ENCODE results near the gene TANGO2.

Gene TANGO2

DNA sequence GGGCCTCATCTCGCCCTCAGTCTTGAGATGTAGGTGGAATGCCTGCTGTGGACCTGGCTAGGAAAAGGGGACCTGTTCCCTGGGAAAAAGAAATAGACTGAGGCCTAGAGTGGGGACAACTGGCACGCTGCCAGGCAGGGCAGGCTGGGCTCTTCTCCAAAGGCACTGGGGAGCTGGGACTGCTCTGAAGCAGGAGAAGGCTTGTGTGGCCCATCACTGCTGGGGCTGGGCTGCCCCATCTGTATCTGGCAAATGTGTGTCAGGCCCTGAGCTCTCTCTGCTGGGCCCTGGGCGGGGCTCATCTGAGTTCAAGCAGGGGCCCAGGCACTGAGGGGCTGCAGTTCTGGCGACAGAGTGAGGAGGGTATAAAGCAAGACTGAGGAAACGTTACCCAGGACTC is 37.2 kb upstream of the TANGO2 start:
- no peak for DNase-seq

DNA sequence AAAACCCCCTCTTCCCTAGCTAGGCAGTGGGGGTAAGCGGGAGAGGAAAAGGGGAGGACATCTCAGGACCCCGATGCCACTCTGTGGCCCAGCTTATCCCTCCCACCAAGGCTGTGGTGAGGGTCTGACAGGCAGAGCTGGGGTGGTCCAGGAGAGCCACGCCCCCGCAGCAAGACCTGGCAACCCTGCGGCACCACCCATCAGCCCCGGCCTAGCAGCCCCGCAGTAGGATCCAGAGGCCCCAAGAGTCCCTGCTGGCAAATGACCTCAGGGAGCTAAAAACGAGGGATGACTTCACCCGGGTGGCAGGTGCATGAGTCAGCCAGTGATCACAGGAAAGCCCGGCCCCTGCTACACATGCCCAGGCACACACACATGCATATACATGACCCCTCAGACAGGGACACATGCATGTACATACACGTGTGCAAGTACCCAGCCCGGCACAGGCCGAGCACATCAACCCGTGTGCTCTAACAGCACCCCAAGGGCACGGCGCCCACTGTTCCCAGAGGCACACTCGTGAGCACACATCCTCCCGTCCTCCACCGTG is 36.6 kb upstream of the TANGO2 start:
- DNase-seq = peak in 1 of 2 experiments; percentile 49

DNA sequence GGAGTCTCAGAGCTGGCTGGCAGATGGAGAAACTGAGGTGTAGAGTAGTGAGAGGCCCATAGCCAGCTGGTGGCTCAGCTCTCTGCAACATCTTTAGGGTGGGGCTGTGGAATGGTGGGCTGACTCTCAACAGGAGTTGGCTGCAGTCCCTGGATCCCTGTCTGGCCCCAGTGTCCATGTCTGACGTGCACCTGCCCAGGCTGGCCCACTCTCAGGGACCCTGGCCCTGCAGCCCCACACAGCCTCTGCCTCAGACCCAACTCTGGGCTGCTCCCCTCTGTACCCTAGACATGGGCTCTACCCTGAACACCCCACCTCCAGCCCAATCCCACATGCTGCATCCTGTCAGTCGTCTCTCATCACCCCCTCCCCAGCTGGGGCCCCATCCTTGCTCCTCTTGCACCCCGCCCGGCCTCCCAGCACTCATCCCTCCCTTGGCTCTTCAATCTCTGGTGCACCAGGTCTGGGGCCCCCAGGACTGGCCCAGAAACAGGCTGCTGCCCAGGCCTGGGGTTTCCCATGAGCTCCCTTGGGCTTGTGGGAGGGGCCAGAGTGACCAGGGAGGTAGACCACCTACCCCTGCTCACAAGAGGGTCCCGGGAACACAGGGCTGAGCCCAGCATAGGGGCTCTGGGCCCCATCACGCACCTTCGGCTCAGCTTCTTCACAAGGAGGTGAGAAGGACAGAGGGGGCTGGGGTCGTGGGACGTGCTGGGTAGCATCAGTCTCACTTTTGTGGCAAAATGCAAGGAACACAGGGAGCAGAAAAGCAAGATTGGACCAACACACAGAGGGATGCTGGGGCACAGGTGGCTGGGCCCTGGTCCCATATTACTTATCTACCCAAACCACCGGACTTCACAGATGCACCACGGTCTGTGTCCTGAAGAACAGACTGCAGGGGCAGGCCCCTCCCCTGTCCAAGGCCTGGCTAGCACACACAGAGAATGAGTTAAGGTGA is 35.8 kb upstream of the TANGO2 start:
- DNase-seq = no peak

DNA sequence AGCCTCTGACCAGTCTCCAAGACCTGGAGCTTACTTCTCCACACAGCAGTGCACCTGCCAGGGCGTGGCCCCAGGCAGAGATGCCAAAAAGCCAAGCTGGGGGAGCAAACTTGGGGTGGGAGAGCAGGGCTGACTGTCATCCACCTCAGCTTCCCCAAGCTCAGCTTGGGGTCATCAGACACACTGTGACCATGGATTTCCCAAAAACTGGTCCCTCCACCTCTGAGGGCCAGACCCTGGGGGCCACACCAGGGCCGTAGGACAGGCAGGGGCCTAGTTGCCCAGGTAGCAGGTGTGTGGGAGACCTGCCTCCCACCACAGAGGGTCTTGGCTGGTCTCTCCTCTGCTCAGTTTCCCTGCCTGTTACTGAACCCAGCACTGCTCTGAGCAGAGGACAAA is 34.9 kb upstream of the TANGO2 start:
- no peak for DNase-seq

DNA sequence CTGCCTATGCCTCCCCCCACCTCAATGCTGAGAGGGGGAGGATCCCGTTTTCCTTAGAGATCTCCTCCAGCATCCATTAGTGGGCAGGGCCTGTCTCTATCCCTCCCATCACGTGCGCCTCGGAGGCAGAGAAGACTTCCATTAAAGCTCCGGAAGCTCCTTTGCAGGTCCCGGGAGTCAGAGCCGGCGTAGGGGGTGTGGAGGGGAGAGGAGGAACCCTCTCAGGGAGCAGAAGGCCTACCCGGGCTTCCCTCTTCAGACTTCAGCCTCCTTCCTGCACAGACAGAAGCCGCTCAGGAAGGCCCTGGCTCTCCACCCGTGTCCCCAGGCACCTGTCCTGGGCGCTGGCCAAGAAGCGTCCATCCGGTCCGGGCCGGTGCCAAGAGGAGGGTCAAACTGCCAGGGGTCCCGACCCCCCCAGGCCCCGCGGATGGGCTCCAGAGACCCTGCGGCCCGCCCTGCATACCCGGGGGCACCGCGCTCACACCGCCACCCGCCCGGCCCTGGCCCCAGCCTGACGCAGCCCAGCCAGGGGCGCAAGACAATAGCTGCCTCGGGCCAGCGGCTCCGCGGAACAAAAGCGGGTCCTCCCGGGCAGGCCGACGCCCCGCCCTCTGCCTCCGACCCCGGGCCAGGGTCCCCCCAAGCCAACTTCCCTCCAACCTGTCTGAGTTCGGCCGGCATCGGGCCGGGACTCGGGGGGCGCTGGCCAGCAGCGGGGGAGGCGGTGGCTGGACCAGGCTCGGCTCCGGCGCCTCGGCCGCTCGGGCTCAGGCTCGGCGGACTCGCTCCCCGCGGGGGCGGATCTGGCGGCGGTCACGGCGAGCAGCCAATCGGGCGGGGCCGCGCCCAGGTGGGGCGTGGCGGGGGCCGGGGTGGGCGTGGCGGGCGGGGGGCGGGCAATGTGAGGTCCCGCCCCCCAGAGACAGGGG is 34.2 kb upstream of the TANGO2 start:
- peak; percentile 63 to 66 for DNase-seq

DNA sequence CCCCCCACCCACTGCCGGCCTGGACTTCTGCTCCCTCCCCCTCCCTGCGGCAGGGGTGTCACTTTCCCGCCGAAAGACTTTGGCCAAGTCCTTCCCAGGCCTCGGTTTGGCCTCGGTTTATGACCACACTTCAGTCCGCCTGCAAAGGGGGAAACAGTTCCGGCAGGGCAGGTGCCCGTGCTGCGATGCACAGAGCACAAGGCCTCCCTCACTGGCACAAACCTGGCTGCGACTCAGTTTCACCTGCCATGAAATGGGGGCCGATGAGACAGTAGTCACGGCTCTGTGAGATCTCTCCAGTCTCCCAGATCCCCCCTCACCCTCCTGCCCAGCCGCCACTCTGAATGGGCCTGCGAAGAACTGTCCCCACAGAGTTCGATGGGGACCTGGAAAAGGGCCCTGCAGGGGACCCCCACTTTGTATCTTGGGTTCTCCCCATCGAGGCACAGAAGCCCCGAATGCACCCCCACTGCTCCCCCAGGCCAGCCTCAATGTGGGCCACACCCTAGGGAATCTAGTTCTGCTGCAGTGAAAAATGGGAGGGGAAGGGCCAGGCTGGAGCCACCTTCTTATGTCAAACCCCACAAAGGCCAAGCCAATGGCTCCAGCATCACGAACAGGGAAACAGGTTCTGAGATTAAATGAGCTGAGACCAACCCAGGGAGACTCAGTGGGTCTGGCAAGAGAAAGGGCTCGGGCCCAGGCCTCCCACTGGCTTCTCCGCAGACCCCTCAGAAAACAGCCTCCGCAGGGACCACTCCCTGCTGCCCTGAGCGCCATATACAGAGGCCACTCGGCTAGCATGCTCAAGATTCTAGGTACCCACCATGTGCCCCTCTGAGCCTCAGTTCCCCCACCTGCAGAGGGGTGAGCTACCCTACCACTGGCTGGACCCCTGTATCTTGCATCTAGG is 33.3 kb upstream of the TANGO2 start:
- DNase-seq = no peak

DNA sequence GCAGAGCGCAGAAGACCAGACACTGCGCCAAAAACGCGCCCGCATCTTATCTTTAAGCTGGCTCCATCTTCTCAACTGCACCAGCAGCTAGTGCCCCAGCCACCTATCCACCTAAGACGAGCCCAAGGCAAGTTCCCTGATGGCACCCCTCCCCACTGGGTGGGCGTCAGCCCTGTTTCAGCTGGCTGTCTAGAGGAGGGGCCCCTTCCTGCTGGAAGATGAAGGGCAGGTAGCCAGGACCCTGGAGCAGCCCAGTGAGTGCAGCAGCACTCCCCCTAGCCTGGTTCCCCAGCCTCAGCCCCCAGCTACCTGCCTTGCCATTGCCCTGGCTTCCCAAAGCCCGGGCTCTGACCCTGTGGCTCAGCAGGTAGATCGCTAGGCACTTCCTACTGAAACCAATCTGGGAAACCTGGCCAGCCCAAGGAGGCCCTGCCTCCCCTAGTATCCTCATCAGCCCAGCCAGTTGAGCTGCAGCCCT is 32.5 kb upstream of the TANGO2 start:
- DNase-seq = no peak

DNA sequence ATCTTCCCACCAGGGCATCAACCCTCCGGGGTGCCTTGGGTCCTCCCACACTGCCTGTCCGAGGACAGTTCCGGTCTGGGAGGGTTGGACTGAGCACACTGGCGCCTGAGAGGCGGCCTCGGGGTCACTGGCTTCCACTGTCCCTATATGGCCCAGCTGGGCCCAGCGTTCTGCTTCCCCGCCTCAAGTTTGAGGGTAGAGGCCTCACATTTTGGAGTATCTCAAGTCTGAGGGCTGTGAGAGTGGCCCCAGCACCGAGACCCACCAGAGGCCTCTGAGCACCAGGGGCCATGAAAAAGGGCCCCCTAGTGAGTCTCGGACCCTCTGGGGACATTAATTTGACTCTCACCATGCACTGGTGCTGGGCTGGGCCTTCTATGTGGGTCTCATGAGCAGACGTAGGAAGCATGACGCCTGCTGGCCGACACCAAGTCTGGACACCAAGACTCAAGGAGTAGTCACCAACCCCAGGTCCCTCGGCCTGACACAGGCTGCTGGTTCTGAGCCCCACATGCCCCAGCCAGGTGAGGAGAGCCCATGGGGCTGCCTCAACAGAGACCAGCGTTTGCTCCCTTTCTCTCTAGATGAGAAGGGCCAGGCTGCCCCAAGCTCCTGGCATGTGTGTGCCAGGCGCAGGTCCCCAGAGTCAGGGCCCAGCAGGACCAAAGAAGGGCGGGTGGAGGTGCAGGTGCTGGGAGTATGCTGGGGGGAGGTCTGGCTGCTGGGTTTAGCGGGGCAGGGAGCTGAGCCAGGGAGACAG is 31.8 kb upstream of the TANGO2 start:
- no peak for DNase-seq

DNA sequence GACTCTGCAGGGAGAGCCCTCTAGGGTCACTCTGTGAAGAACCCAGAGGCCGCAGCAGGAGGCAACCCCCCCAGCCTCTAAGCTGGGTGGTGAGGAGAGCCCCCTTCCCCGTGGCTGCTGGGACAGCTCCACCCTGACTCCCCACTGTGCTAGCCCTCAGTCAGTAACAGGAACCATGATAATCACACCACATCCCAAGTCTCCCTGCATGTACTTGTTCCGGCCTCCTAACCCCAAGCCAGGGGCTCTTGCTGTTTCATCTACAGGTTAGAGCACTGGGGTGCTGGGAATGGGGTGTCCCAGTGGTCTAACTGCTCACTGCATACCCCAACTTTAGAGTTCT is 31.2 kb upstream of the TANGO2 start:
- no peak for DNase-seq

DNA sequence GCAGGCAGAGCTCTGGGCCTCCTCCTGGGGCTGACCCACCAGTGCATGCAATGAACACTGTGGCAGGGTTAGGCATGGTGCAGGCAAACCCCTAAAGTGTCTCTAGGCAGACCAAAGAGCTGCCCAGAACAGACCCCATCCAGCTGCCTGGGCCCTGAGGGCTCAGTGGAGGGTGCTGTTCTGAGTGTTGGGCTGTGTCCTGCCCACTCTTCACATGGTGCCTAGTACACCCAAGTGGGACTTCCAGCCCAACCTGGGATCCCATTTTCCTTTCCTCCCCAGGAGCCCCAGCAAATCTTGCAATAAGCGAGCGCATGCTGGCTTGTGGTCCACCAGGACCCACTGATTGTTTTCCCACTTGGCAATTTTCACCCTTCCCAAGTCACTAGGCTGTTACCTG is 30.7 kb upstream of the TANGO2 start:
- no peak for DNase-seq

DNA sequence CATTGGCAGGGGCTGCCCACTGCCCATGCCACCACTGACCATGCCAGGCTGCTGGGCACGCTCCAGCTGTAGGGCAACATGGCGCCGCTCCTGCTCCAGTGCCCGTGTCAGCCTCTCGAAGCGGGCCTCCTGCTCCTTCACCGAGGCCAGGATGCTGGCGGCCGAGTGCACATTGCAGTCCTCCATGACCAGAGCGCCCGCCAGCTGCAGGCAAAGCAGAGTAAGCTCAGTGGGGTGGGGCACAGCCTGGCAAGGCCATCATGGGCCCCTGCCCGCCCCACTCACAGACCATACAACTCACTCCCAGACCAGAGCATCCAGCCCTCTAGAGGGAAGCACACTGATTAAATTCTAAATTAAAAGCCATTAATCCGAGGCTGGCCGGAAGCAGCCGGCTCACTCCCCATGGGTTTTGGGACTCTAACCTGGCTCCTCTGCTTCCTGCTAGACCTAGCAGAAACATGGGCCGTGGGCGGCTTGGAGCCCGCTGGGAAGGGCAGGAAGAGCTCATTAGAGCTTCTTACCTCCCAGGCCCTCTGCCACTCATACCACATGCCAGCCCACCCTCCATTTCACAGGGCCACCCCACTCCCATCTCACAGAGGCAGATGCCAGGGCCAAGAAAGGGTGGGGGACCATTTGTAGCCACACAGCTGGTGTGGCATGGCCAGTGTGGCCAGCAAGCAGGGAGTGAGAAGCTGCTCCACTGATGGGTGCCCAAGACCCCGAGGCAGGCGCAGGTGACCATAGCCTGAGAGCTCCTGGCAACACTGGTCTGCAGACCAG is 30.1 kb upstream of the TANGO2 start:
- no peak for DNase-seq

DNA sequence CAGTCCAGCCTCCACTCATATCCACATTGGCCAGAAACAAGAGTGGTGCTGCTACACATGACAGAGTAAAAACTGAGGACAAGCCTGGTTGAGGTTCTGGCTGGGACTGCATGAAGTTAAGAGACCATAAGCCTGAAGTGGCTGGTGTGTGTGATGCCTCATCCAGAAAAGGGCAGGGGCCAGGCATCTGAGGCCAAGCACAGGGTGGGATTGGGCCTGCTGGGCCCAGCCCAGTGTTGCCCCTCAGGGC is 29.6 kb upstream of the TANGO2 start:
- DNase-seq = no peak

DNA sequence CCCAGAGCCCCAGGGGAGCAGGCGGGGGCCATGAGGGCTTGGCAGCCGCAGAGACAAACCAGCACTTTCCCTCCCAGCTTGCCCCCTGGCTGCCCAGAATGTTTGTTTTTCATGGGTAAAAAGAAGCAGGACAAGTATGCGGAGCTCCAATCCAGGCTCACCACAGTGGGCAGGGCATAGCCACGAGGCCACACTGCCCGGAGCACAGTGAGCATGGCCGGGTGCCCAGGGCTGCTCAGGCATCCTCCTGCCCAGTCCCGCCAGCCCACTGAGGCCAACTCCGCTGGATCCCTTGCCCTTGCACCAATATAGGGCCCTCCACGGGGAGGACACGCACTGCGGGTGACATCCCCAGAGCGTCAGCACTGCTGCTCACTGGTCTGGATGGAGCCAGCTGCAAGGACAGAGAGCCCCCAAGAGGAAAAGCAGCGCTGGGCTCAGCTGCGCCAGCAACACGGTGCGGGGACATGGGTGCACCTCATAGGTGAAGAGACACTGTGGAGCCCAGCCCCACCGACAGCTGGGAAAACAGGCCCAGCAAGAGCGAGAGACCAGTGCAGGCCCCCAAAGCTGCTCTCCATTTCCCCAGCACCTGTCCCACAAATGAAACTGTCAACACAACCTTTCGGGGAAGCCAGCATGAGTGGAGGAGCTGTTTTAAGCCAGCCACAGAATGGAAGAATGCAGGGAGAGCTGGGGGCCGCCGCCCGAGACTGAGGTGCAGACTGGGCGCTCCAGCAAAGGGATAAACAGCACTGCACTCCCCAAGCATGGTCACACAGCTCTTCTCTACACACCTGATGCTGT is 29.1 kb upstream of the TANGO2 start:
- no peak for DNase-seq

DNA sequence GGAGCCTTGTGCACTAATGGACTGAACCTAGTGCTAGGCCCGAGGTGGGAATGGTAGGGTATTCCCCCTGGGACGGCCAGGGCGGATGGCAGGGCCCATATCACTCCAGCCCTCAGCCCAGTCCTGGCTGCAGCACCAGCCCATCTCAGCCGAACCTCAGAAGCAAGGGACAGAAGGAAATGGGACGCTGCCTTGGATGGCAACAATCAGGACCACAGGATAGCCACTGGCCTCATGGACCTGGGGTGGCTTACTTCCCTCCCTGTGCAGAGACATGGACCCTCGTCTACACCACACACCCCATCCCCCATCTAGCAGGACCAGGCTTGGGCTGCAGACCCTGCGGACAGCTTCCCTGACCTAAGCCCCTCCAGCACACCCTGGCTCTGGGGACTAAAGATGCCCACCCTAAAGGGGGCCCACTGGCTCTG is 28.4 kb upstream of the TANGO2 start:
- DNase-seq = no peak

DNA sequence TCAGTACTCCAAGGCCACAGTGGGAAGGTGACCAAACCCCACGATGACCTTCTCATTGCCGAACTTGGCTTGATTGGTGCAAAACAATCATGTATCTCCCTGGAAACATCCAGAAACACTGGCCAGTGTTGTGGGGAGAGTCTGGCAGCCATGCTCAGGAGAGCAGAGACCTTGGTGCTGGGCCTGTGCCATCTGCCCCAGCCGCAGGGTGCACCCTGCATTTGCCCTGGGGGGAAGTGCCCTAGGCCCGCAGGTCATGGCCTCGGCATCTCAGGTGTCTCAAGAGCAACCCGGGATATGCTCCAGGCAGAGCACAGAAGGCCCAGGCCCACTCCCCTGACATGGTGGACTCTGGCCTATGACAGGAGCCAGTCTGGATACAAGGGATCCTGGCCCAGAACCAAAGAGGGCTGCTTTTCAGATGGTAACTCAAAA is 28.0 kb upstream of the TANGO2 start:
- no peak for DNase-seq

DNA sequence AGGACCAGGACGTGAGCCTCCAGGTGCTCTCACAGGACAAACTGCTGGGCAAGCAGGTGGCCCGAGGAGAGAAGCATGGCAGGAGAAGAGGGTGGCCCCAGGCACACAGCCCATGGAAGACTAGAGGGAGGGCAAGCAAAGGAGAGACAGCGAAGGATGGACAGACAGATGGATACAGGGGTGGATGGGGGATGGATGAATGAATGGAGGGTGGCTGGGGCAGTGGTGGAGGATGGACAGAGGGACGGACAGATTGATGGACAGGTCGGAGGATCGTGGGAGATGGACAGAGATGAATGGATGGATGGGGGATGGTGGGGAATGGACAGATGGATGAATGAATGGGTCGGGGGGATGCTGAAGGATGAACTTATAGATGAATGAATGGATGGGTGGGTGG is 27.0 kb upstream of the TANGO2 start:
- no peak for DNase-seq

DNA sequence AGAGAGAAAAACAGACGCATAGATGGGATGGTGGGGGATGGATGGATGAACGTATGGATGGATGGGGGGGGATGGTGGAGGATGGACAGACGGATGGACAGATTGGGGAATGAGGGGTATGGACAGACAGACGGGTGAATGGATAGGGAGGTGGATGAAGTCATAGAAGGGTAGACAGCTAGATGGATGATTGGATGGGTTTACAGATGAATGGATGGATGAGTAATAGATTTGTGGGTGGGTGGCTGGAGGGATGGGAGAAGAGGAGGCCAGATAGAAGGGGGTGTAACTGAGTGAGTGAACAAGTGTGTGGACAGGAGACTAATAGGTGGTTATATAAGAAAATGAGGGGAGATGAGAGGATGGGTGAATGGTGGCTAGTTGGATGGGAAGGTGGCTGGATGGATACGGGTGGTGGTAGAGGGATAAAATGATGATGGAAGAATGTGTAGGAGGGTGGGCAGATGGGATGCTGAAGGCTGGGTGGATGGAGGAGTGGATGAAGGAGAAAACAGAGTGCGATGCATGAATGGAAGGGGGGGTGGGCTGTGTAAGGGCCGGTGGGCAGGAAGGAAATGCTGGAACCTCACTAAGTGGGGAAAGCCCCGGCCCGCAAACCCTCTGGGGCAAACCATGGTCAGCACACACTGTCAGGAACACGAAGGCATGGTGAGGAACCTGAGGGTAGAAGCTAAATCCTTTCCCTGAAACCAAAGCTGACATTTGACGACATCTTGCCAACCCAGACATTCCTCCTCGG is 25.9 kb upstream of the TANGO2 start:
- DNase-seq = no peak

DNA sequence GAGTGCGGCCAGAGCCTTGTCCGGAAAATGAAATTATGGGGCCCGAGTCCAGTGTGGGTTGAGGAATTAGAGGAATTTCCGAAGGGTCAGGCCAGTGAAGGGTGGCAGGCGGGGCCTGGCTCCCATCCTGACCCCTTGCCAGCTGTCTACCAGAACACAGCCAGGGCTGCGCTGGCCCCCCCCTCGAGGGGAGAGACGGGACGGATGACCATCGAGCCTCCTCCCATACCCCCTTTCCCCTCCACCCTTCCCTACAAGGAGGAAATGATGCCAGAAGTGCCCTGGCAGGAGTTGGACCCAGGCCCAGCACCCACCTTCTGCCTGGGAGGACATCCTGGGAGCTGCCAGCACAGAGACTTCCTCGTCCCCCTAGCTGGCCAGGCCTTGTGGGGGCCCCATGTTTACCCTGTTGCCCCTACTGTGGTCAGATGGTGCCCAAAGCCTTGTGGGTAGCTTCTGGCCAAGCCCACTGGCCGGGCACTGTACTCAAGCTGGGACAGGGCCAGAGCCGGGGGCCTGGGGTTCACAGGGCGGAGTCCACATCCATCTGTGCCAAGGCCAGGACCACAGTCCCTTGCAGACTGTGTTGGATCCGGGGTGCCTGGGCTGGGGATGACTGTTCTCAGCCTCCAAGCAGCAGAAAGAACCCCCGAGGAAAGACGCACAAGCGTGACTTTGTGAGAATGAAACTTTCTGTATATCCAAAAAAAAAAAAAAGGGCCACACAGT is 25.1 kb upstream of the TANGO2 start:
- DNase-seq = no peak

Data from NCI-H2081 (cell line).